WERI-Rb-1 (cell line): Measurements from ENCODE around the gene TLR3.
A peak's percentile ranks its signal among the peaks of the same experiment; 100 is the strongest.

Experiments used
- DNase-seq: peaks from one replicate; pipeline ENCODE4 v3.0.0-alpha.2; 2020
- H3K27ac ChIP-seq: fragments of 250-450 bp; sonication (Bioruptor Pico); 2 replicates; pipeline ENCODE4 v1.5.1; 2020; ENCODE audit warnings: mild to moderate bottlenecking, moderate library complexity
- H3K27me3 ChIP-seq: fragments of 250-450 bp; sonication (Bioruptor Pico); 2 replicates; pipeline ENCODE4 v1.5.1; 2021; ENCODE audit warnings: mild to moderate bottlenecking, low read depth, moderate library complexity; ENCODE audit not compliant: insufficient read depth, severe bottlenecking
- H3K36me3 ChIP-seq: fragments of 250-450 bp; sonication (Bioruptor Pico); 2 replicates; pipeline ENCODE4 v1.5.1; 2020; ENCODE audit warnings: mild to moderate bottlenecking, moderate library complexity
- H3K4me3 ChIP-seq: 2 replicates; pipeline ENCODE4 v1.5.1; 2011; ENCODE audit warnings: low read depth, mild to moderate bottlenecking, control low read depth, low read length
- H3K9me3 ChIP-seq: fragments of 250-450 bp; sonication (Bioruptor Pico); 2 replicates; pipeline ENCODE4 v1.5.1; 2021; ENCODE audit warnings: mild to moderate bottlenecking, moderate library complexity; ENCODE audit not compliant: severe bottlenecking
- TF ChIP-seq, protein P1 (sequence below): IDR thresholded peaks from 2 replicates; pipeline ENCODE4 v1.5.1; 2011; ENCODE audit warnings: low read depth, mild to moderate bottlenecking, control low read depth, inconsistent platforms, low read length

TLR3 gene

GRCh38 chr4:186058253-186058979, 10.5 kb upstream of the TLR3 start:
- Histone ChIP-seq H3K27me3 (peaks cover 6% of the 10 kb centered on the region), H3K27ac (no peak overlapping the region), H3K4me3 (no peak overlapping the region), H3K36me3 (no peaks in the 10 kb centered on the region), H3K9me3 (no peaks in the 10 kb centered on the region)
- no peak for DNase-seq
- TF ChIP-seq, protein P1, sequence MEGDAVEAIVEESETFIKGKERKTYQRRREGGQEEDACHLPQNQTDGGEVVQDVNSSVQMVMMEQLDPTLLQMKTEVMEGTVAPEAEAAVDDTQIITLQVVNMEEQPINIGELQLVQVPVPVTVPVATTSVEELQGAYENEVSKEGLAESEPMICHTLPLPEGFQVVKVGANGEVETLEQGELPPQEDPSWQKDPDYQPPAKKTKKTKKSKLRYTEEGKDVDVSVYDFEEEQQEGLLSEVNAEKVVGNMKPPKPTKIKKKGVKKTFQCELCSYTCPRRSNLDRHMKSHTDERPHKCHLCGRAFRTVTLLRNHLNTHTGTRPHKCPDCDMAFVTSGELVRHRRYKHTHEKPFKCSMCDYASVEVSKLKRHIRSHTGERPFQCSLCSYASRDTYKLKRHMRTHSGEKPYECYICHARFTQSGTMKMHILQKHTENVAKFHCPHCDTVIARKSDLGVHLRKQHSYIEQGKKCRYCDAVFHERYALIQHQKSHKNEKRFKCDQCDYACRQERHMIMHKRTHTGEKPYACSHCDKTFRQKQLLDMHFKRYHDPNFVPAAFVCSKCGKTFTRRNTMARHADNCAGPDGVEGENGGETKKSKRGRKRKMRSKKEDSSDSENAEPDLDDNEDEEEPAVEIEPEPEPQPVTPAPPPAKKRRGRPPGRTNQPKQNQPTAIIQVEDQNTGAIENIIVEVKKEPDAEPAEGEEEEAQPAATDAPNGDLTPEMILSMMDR: no peak

GRCh38 chr4:186058980-186059316, 10.0 kb upstream of the TLR3 start:
- Histone ChIP-seq H3K27me3 (peaks cover 6% of the 10 kb centered on the region), H3K36me3 (no peaks in the 10 kb centered on the region), H3K9me3 (no peaks in the 10 kb centered on the region), H3K27ac (no peak overlapping the region), H3K4me3 (no peak overlapping the region)
- DNase-seq: no peak
- TF ChIP-seq, protein P1: no peak

DNA sequence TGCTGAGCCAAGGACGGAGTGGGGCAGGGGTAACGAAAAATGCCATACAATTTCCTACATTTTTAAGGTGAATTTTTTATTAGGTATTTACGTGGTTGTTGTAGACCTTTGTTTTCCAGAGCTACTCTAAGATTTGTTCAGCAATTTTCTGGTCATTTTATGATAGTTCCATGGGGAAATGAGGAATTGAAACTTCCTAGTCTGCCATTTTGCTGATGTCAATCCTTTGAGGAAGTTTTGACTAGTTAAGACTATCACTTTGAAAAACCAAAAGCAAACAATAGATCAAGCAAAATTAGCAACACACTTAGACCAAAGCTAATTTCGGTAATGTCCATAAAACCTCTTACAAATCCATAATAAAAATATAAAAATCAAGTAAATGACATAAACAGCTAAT, 7.0 kb upstream of the TLR3 start:
- TF ChIP-seq, protein P1: no peak
- H3K9me3 ChIP-seq: no peaks in the 10 kb centered on the region
- DNase-seq: no peak
- no peak overlapping the region for H3K27ac ChIP-seq
- no peaks in the 10 kb centered on the region for H3K36me3 ChIP-seq
- peaks cover 10% of the 10 kb centered on the region for H3K27me3 ChIP-seq
- H3K4me3 ChIP-seq: no peak overlapping the region

GRCh38 chr4:186067757-186068385, 1.1 kb upstream of the TLR3 start:
- H3K36me3 ChIP-seq: no peaks in the 10 kb centered on the region
- no peaks in the 10 kb centered on the region for H3K9me3 ChIP-seq
- H3K27ac ChIP-seq: no peak overlapping the region

GRCh38 chr4:186069729-186070128, 773 bp downstream of the TLR3 start:
- Histone ChIP-seq H3K4me3 (no peak overlapping the region), H3K27ac (no peak overlapping the region)
- TF ChIP-seq, protein P1: no peak

More at GRCh38 chr4:186067757-186068385, 1.1 kb upstream of the TLR3 start:
- TF ChIP-seq, protein P1: peak; percentile 62
- peaks cover 22% of the 10 kb centered on the region for H3K27me3 ChIP-seq
- DNase-seq: peak; percentile 42
- no peak overlapping the region for H3K4me3 ChIP-seq

More at GRCh38 chr4:186069729-186070128, 773 bp downstream of the TLR3 start:
- Histone ChIP-seq H3K36me3 (no peaks in the 10 kb centered on the region), H3K27me3 (peaks cover 22% of the 10 kb centered on the region), H3K9me3 (no peaks in the 10 kb centered on the region)
- no peak for DNase-seq
